ENCODE results near the gene RPAP2. TPM values are rescaled to one million over a fixed set of nuclear protein-coding genes. Genes with fewer than 3 reads are reported as not detected.
A peak's percentile ranks its signal among the peaks of the same experiment; 100 is the strongest.

The RPAP2 gene
- total and polyA plus RNA-seq, 2 donors (not counting 1 experiment from before 2014, with no cell fraction given) = 5.6 to 13.3 TPM

DNA sequence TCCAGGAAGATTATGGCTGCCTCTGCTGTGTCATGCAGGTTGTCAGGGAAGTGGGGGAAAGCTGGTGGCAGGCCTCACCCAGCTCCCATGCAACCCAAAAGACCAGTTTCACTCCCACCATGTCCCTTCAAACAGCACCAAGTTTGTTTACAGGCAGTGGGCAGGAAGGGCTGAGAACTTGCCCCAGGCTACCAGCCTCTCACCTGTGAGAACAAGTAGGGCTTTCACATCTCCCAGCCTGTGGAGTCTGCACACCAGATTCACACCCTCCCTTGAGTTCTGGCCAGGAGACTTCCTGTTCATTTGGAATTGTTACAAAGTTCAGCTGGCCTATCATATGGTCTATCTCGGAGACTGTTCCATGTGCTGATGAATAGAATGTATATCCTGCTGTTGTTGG is 27.8 kb downstream of the RPAP2 start:
- Histone ChIP-seq H3K9me3 (ENCODE audit: control insufficient read depth, insufficient read depth, low read depth, low read length) (no peaks in the 10 kb centered on the region), H3K27ac (ENCODE audit: insufficient read depth, low read length) (no peak overlapping the region), H4K20me1 (ENCODE audit: control insufficient read depth, extremely low read depth, insufficient read depth, low read length) (no peaks in the 10 kb centered on the region), H3K4me2 (ENCODE audit: extremely low read depth, insufficient read depth, low read length) (no peak overlapping the region), H3K4me1 (ENCODE audit: control insufficient read depth, extremely low read depth, insufficient read depth, low read length) (no peaks in the 10 kb centered on the region), H3K4me3 (replicated peaks in 1 of 4; ENCODE audit: control extremely low read depth in 1 of 4, insufficient read depth in 1 of 4, low read depth in 3 of 4, low read length in 4 of 4) (no peak overlapping the region), H3K9ac (ENCODE audit: insufficient read depth, low read length) (no peak overlapping the region), H2AFZ (ENCODE audit: low read length) (no peak overlapping the region), H3K79me2 (ENCODE audit: control insufficient read depth, insufficient read depth, low read length) (no peaks in the 10 kb centered on the region), H3K27me3 (ENCODE audit: control insufficient read depth, insufficient read depth, low read length) (no peaks in the 10 kb centered on the region), H3K36me3 (ENCODE audit: control insufficient read depth, insufficient read depth, low read length) (no peaks in the 10 kb centered on the region)
- DNase-seq (ENCODE audit: low read depth in 2 of 2) = no peak
- TF ChIP-seq, protein P1, sequence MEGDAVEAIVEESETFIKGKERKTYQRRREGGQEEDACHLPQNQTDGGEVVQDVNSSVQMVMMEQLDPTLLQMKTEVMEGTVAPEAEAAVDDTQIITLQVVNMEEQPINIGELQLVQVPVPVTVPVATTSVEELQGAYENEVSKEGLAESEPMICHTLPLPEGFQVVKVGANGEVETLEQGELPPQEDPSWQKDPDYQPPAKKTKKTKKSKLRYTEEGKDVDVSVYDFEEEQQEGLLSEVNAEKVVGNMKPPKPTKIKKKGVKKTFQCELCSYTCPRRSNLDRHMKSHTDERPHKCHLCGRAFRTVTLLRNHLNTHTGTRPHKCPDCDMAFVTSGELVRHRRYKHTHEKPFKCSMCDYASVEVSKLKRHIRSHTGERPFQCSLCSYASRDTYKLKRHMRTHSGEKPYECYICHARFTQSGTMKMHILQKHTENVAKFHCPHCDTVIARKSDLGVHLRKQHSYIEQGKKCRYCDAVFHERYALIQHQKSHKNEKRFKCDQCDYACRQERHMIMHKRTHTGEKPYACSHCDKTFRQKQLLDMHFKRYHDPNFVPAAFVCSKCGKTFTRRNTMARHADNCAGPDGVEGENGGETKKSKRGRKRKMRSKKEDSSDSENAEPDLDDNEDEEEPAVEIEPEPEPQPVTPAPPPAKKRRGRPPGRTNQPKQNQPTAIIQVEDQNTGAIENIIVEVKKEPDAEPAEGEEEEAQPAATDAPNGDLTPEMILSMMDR (conservative IDR thresholded peaks at IDR 0.05 in 1 of 2, IDR thresholded peaks at IDR 0.05 in 1 of 2; ENCODE audit: low read depth in 1 of 2, low read length in 2 of 2) = no peak
- TF ChIP-seq EZH2 (IDR thresholded peaks at IDR 0.05; ENCODE audit: low read length, missing control alignments) = no peak

DNA sequence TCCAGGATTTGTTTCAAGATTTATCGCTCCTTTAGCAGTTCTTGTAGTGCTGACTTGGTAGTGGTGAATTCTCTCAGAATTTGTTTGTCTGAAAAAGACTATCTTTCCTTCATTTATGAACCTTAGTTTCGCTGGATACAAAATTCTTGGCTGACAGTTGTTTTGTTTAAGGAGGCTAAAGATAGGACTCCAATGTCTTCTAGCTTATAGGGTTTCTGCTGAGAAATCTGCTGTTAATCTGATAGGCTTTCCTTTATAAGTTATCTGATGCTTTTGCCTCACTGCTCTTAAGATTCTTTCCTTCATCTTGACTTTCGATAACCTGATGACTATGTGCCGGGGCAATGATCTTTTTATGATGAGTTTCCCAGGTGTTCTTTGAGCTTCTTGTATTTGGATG is 28.9 kb downstream of the RPAP2 start:
- Histone ChIP-seq H3K4me1 (ENCODE audit: control insufficient read depth, extremely low read depth, insufficient read depth, low read length) (no peaks in the 10 kb centered on the region), H3K9ac (ENCODE audit: insufficient read depth, low read length) (no peak overlapping the region), H4K20me1 (ENCODE audit: control insufficient read depth, extremely low read depth, insufficient read depth, low read length) (no peaks in the 10 kb centered on the region), H3K27me3 (ENCODE audit: control insufficient read depth, insufficient read depth, low read length) (no peaks in the 10 kb centered on the region), H2AFZ (ENCODE audit: low read length) (no peak overlapping the region), H3K36me3 (ENCODE audit: control insufficient read depth, insufficient read depth, low read length) (no peaks in the 10 kb centered on the region), H3K9me3 (ENCODE audit: control insufficient read depth, insufficient read depth, low read depth, low read length) (no peaks in the 10 kb centered on the region), H3K79me2 (ENCODE audit: control insufficient read depth, insufficient read depth, low read length) (no peaks in the 10 kb centered on the region), H3K4me3 (replicated peaks in 1 of 4; ENCODE audit: control extremely low read depth in 1 of 4, insufficient read depth in 1 of 4, low read depth in 3 of 4, low read length in 4 of 4) (no peak overlapping the region), H3K4me2 (ENCODE audit: extremely low read depth, insufficient read depth, low read length) (no peak overlapping the region), H3K27ac (ENCODE audit: insufficient read depth, low read length) (no peak overlapping the region)
- DNase-seq (ENCODE audit: low read depth in 2 of 2) = no peak
- TF ChIP-seq, protein P1 (conservative IDR thresholded peaks at IDR 0.05 in 1 of 2, IDR thresholded peaks at IDR 0.05 in 1 of 2; ENCODE audit: low read depth in 1 of 2, low read length in 2 of 2) = no peak
- no peak for TF ChIP-seq EZH2 (IDR thresholded peaks at IDR 0.05; ENCODE audit: low read length, missing control alignments)

DNA sequence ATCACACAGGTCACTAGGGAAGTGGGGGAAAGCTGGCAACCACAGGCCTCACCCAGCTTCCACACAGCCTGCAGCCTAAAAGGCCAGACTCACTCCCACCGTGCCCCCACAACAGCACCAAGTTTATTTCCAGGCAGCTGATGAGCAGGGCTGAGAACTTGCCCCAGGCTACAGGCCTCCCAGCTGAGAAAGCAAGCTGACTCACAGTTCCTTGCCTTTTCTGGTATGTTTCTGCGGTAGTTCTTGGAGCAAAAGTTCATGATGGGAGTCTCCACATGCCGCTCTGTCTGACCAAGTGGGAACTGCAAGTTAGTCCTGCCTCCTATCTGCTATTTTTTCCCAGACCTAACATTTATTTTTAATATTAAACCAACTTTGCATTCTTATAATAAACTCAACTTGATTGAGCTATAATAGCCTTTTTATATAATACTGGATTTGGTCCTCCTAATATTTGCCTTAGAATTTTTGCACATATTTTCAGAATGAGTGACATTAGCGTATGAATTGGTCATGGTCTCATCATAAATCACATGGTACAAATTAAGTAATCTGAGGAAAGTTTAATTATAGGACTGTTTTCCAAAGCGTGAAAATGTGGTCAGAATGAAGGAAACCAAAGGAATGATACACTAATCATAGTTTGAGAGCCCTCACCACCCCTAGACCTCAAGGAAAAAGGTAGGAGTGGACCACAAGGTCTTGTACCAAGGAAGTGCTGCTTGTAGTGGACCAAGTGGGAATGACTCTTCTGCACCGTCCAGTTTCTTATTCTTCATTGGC is 30.7 kb downstream of the RPAP2 start:
- H3K79me2 ChIP-seq (ENCODE audit: control insufficient read depth, insufficient read depth, low read length) = no peaks in the 10 kb centered on the region
- H3K4me2 ChIP-seq (ENCODE audit: extremely low read depth, insufficient read depth, low read length) = no peak overlapping the region
- no peaks in the 10 kb centered on the region for H3K9me3 ChIP-seq (ENCODE audit: control insufficient read depth, insufficient read depth, low read depth, low read length)
- H4K20me1 ChIP-seq (ENCODE audit: control insufficient read depth, extremely low read depth, insufficient read depth, low read length) = no peaks in the 10 kb centered on the region
- H3K9ac ChIP-seq (ENCODE audit: insufficient read depth, low read length) = no peak overlapping the region
- TF ChIP-seq EZH2 (IDR thresholded peaks at IDR 0.05; ENCODE audit: low read length, missing control alignments) = no peak
- TF ChIP-seq, protein P1 (conservative IDR thresholded peaks at IDR 0.05 in 1 of 2, IDR thresholded peaks at IDR 0.05 in 1 of 2; ENCODE audit: low read depth in 1 of 2, low read length in 2 of 2) = no peak
- H3K36me3 ChIP-seq (ENCODE audit: control insufficient read depth, insufficient read depth, low read length) = no peaks in the 10 kb centered on the region
- no peak overlapping the region for H3K27ac ChIP-seq (ENCODE audit: insufficient read depth, low read length)
- H3K27me3 ChIP-seq (ENCODE audit: control insufficient read depth, insufficient read depth, low read length) = no peaks in the 10 kb centered on the region
- no peak overlapping the region for H3K4me3 ChIP-seq (replicated peaks in 1 of 4; ENCODE audit: control extremely low read depth in 1 of 4, insufficient read depth in 1 of 4, low read depth in 3 of 4, low read length in 4 of 4)
- peak; percentile 13 to 90 for DNase-seq (ENCODE audit: low read depth in 2 of 2)
- no peak overlapping the region for H2AFZ ChIP-seq (ENCODE audit: low read length)
- H3K4me1 ChIP-seq (ENCODE audit: control insufficient read depth, extremely low read depth, insufficient read depth, low read length) = no peaks in the 10 kb centered on the region
